SW 1271 (cell line): ENCODE data around the gene ABCA4.
"Not testable (repeated sequence)": the region's sequence is repeated elsewhere in the genome, so short reads cannot be mapped to it uniquely, and the experiment has no call there.

Experiments
- DNase-seq, 2 experiments: peaks; one replicate each; lab custom pipeline; 2025; lab: John Stamatoyannopoulos, UW

Gene ABCA4

DNA sequence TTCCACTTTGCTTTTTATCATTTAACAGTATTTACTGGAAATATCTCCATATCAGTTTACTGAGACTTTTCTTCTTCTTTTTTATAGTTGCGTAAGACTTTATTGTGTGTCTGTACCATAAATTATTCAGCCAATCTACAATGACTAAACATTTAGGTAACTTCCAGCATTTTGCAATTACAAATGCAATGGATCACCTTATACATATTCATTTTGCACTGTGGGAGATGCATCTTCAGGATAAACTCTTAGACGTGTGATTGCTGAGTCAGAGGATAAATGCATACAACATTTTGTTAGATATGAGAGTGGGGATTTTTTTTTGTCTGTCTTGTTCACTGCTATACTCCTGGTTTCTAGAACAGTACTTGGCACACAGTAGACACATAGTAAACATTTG is 116.0 kb downstream of the ABCA4 start:
- DNase-seq, result no peak

DNA sequence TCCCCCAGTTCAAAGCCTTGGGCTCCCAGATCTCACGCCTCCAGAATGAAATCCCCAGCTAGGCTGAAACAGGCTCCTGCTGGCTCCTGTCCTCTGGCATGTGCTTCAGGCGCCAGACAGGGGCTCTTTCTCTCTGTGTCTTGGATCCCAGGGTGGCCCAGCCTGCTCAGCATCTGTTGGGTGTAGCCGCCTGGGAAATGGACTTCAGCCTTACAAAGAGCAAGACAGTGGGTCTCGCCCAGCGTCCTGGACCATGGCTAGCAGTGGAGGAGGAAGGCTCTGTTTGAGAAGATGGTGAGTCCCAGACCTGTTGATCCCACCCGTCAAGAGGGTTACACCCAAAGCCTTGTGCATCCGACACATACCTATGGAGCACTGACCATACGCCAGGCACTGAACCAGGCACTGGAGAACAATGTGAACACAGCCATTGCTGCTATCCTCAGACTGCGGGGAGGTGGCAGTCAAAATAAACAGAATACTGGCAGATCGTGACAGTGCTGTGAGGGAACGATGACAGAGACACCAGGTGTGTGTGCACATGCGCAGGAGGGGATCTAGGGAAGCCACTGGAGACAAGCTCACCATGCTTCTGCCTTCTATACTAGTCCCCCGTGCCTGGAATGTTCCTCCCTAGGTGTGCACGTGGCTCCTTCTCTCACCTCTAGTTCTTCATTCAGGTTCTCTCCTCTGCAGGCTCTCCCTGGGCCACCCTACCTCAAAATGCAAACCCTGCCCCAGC is 118.7 kb downstream of the ABCA4 start:
- DNase-seq, result no peak

DNA sequence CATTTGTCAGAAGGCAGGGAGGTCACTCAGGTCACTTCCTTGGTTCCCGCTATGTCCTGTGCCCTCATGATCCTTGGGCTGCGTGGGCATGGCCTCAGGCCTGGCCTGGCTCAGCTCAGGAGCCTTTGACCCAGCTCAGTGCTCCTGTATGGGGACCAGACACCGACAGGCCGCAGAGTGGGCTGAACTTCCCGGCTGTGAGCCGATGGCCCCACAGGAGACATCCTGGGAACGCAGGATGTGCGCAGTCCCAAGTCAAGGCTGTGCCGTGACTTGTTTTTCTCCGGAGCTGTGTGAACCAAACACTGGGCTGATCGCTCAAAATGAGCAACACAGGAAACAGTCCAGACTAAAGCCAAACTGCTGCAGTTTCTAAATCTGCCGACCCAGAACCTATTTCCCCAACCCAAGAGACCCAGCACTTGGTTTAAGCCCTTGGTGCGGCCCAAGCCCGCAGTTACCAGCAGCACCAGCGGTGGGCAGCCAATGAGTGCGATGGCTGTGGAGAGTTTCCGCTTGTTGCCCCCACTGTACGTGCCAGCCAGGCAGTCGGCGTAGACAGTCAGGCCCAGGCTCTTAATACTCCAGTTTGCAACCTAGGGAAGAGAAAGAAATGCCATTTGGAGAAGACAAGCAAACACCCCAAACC is 119.4 kb downstream of the ABCA4 start:
- DNase-seq, result no peak

DNA sequence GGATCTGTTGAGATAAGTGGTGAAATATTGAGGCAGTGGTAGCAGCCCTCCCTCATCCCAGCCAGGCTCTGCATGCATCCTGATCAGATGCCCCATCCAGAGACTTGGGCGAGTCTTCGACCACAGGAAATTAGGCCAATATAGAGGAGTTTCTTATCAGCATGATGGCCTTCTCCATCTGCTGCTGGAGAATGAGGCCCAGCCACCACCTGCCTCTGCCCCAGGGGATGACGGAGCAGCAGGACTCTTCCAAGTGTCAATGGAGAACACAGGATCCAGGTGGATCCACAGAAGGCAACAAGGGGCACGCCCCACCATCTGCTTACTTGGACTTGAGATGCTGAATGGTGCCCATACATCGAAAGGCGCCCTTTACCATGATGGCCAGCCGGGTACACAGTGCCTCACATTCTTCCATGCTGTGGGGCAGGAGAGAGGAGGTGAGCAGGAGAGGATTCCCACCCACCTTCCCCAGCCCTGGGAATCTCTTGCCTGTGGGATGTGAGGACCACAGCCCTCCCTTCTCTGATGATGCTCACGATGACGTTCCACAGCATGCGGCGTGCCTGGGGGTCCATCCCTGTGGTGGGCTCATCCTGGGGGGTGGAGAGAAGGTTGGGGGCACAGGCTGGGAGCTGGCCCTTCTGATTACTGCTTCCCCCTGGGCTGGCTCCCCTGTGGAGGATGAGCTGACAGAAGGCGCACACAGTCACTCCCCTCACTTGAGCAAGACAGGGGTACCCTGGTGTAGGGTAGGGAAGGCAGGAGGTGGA is 120.3 kb downstream of the ABCA4 start:
- no peak for DNase-seq

DNA sequence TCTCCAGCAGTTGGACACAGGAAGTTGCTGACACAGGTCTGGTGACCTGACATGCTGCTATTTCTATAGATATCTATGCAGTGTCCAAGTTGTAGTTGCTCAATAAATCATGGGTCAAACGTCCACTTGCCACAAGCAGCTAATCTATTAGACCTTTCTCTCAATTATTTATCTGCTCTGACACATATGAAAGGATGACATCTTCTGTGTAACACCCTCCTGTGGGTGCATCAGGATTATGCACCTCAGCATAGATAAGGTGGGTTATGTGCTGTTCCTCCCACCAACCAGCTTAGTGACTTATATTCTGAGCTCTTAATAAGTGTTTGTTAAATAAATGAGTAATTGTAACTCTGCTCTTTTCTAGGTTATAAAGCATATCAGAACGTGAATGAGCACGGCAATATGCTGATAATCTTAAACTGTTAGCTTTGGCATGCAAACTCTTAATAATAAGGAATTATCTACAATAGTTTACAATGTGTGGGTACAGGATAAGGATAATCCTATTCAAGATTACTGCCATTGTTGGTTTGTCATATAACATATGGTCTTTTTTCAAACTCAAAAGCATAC is 121.0 kb downstream of the ABCA4 start:
- DNase-seq, result no peak

DNA sequence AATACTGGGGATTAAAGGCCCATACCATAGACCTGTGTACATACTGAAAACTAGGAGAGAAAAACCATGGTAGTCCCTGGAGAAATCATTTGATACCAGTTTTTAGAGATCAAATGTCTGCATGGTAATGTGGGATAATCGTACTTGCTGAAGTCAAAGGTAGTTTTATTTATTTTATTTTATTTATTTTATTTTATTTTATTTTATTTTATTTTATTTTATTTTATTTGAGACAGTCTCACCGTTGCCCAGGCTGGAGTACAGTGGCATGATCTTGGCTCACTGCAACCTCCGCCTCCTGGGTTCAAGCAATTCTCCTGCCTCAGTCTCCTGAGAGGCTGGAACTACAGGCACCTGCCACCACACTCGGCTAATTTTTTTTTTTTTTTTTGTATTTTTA is 122.4 kb downstream of the ABCA4 start:
- DNase-seq, result not testable (repeated sequence)

DNA sequence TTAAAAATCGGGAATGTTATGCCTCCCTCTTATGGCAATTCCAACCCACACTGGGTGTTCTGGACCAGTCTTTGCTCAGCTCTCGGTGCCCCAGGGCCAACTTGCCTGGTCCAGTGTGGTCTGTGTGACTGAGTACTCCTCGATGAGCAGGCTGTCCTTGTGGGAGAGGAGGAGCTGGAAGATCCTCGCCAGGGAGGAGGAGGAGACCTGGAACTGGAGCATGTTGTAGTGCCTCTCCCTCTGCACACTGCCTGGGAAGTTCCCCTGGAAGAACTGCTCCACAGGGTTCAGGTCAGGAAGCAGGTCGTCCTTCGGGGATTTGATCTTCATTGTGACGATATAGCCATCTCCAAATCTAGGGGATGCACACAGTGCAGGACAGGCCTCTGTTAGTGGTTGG is 123.2 kb downstream of the ABCA4 start:
- DNase-seq, result no peak

DNA sequence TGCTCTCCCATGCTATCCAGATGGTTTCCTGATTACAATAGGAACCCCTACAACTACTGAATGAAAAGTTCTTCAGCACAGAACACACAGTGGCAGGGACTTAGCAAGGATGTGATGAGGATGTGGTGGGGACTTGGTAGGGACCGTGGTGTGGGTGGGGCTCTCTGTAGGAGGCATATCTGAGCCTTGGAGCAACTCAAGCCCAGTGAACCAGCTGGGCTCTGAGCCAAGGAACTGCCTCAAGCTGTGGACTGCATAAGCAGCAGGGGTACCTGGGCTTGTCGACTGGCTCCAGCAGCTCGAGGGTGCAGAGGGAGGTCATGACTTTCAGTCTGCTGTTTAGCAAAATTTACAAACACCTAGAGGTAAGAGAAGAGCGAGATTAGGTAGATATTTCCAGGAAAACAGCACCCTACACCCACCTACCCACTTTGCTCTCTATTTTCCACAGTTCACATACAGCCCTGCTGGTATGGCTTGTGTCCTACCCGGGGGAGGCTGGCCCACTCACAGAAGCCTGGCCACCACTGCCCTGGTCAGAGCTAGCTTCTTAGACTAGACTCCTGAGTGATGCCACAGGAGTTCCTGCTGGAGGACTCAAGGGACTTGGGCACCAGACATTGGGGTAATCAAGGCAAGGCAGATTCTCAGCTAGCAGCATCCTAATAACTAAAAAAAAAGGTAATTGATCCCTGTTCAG is 125.0 kb downstream of the ABCA4 start:
- no peak for DNase-seq

DNA sequence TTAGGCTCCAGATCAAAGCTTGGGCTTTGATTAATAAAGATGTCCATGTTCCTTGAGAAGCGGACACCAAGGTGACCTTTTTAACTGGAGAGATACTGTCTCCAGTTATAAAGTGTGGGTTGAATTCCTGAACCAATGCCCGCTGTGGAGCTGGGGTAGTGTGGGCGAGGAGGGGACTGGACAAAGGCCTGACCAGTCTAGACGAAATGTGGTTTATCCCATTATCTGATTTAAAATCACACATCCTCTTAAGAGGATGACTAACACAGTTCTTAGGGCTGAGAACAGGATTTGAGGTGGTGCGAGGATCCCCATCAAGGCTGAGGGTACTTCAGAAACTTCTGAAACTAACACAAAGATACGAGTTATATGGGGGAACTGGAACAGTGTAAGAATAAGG is 127.2 kb downstream of the ABCA4 start:
- no peak for DNase-seq

DNA sequence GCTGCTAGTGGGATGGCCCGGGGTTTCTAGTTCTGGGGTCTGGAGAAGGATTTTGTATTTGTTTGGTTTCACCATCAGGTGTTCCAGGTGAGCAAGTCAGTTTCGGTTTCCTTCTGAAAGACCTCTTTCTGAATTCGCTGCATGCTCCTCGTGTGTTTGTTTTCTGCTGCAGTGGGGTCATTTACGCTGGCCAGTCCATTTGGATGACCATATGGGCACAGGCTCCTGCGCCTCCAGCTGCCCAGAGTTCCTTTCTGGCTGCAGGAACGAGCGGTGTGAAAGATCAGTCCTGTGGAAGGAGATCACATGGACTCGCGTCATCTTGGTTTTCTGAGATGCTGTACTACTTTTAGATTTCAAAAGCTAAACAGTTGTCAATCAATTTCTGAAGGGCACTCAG is 128.0 kb downstream of the ABCA4 start:
- DNase-seq, result no peak

DNA sequence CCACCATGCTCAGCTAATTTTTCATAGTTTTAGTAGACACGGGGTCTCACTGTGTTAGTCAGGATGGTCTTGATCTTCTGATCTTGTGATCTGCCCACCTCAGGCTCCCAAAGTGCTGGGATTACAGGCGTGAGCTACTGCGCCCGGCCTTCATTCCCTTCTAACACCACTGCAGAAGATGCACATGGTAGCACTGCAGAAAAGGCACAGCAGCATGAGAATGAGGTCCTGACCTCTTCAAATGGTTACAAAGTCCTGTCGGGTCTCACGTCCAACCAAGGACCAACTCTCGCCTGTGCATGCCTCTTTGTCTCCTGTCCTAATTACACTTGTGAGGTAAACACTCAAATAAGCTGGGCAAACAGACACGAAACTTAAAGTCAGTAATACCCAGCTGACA is 128.8 kb downstream of the ABCA4 start:
- no peak for DNase-seq

DNA sequence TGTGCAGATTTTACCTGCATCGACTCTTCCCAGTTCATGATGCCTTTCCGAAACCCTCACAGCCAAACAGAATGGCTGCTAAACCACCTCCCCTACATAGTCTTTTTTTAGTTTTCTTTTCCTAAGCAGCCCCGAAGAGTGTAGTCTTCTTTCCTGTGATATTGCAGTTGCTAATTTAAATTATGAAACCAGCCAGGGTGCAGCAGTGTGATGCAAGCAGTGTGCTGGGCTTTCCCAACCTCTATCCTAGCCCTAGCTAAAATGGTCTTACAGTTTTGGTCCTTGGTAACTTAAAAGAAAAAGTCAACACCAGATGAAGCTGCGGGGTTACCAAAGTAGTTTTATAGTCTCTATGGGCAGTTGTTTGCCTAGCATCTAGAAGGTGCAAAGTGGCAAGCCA is 129.7 kb downstream of the ABCA4 start:
- no peak for DNase-seq

DNA sequence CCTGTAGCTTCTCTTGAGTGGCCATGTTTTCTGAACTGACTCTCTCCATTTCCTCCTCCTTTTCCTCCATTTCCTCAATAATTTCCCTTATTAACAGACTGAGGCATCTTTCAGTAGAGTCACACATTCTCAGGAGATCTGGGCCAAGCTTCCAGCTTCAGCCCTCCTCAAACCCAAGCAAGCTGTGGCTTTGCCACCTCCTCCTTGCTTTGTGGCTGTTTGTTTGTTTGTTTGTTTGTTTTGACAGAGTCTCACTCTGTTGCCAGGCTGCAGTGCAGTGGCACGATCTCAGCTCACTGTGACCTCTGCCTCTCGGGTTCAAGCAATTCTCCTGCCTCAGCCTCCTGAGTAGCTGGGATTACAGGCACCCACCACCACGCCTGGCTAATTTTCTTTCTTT is 130.5 kb downstream of the ABCA4 start:
- not testable (repeated sequence) for DNase-seq

DNA sequence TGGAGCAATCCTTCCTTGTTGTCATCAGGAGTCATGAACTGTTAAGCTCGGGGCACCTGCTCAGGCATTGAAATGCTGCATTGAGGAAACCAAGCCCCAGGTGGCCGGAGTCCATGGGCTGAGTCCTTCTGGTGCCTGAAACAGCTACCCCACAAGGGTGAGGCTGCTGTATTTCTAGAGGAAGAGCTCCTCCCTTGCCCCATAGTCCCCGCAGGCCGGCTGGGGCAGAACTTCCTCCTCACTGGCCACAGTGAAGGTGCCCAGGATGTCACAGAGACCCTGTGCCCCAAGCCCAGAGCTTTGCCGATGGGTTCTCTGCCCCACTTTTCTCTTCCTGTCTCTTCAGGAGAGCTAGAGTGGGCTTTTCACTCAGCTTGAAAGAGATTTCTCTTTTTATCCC is 130.9 kb downstream of the ABCA4 start:
- no peak for DNase-seq

DNA sequence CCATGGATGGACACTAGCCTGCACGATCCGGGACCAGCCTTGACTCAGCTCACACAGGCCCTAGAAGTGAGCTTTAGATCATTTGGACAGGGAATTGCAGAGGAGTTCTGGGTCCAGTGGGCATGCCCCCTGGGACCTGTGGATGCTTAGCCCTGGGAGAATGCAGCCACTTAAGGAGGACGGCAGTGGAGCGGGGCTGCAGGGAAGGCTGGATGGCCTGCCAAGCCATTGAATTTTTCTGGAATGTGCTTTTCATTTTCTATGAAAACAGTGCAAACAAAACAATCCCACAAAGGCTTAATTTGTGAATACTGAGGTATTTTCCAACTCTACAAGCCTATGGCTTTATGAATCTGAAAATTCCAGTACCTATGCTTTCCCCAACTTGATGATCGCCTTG is 131.3 kb downstream of the ABCA4 start:
- no peak for DNase-seq

DNA sequence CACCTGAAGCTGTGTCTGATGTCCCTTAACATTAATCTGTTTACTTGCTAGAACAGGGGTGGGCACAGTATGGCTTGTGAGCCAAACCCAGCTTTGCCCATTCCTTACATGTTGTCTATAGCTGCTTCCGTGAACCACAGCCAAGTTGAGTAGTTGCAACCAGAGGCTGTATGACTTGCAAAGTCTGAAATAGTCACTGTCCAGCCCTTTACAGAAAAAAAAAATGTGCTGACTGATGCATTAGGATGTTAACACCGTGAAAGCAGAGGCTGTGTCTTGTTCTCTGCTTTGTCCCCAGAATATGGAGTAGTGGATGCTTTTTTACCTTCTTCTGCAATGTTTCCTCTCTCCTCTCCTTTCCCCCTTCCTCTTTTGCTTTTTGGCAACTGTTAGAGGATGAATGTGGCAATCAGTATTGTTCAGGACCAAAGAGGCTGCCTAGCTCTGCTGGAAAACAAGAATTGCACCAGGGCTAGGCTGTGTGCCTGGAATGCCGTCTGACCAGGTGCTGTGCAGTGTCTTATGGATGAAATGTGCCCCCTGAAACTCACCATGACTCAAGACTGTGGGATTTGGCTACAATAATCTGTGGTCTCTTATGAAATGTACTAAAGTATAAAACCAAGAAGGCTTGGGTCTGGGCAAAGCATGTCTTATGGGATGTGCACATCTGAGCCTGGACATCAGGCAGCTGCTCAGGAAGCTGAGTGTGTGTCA is 132.2 kb downstream of the ABCA4 start:
- no peak for DNase-seq

DNA sequence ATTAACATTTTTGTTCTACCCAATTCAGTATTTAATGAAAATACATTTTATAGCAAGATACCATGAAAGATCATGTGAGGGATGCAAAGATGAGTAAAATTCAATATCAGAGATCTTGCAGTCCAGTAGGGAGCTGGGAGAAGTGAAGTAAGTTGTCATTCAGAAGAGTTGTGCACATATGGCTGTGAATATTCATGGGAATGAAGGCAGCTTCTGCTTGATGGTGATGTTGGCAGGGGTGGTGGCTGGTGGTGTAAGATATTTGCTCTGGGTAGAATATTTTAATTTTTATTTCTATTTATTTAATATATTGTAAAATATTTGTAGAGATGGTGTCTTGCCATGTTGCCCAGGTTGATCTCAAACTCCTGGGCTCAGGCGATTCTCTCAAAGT is 139.7 kb downstream of the ABCA4 start:
- DNase-seq, result no peak

DNA sequence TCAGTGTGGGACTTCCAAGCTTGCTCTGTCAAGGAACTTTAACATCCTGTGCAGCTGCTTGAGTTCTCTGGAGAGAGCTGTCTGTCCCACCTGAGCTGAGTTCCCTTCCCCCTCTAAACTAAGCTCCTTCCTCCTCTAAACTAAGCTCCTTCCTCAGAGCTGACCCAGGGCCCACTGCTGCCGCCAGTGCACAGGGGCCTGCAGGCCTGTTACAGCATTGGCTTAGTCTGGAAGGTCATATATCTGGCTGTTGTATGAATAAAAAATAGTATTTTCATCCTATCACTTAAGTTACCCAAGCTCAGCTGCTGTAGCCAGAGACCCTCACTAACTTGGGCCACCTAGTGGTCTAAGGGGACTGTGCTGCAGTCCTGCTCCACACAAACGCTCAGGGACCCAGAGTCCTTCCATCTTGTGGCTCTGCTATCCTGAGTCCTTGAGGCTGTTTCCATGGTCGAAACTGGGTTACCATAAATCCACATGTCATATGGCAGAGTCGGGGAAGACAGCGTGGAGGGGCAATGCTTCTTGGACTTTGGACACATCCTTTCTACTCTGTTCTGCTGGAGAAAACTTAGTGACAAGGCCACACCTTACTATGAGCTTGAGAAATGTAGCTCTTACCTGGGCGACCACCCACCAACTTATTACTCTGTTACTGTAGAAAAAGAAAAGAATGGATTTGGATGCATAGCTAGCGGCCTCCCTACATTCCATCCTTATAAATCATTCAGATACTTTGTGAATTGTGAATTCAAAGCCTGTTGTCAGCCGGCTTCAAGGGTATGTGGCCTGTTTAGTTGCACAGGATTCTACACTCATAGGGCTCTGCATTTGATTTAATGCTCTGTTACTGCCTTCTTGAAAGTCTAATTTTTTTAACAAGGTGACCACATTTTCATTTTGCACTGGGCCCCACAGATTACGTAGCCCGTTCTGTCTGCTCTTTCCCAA is 140.4 kb downstream of the ABCA4 start:
- DNase-seq, result no peak

DNA sequence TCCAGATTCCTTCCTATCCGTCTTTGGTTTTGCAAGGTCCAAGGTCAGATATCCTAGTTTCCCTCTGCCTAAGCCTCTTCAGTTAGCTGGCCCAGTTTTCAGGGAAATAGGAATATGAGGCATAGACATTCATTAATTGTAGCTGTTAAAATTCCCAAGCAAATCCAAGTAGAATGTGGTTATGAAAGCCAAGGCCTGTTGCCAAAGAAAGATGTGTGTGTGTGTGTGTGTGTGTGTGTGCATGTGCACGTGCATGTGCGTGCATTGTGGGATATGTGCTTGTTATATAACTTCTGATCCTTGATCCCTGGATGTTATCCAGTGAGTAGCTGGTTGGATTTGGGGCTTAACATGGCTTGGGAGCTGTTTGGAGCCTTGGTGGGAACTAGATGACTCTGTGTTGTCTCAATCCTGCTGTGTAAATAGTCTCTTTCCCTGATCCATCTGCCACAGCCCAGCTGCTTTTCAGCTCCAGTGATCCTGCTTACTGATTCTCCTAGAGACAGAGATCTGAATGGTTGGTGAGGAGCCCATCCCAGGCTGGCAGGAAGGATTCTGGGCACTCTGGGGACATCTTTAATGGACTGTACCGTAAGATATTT is 141.1 kb downstream of the ABCA4 start:
- DNase-seq, result no peak
